Activated naive CD4-positive, alpha-beta T cell treated with anti-CD3 and anti-CD28 coated beads, Interleukin-2, amount 50 U/mL, for 72 hours (primary cell): ENCODE measurements around the gene SPDYE6. TPM values are rescaled to one million over a fixed set of nuclear protein-coding genes. Genes with fewer than 3 reads are reported as not detected.
A peak's percentile ranks its signal among the peaks of the same experiment; 100 is the strongest.
"Not testable (repeated sequence)": the region's sequence is repeated elsewhere in the genome, so short reads cannot be mapped to it uniquely, and the experiment has no call there.

Experiments
- ATAC-seq, 2 donors: fragments of 150-1000 bp; cut with Tn5 transposase; 2 replicates each; pipeline ENCODE4 v1.10.0; 2021; ENCODE audit warnings: mild to moderate bottlenecking in 2 of 2, moderate library complexity in 2 of 2
- DNase-seq, 2 donors: peaks; one replicate each; pipeline ENCODE4 v3.0.0; 2021 to 2022; ENCODE audit warnings: low spot score in 2 of 2
- H3K27ac Mint-ChIP-seq, 2 donors: one replicate each; pipeline ENCODE4 v1.8.0; 2022; ENCODE audit warnings: mild to moderate bottlenecking in 2 of 2, mixed read lengths in 2 of 2
- H3K36me3 Mint-ChIP-seq, 2 donors: one replicate each; pipeline ENCODE4 v1.8.0; 2022; ENCODE audit warnings: mixed read lengths in 2 of 2
- H3K9me3 Mint-ChIP-seq, 2 donors: one replicate each; pipeline ENCODE4 v1.8.0; 2022; ENCODE audit warnings: mixed read lengths in 2 of 2
- total RNA-seq, 2 donors: library from RNA; stranded (reverse); gene quantifications; one replicate each; pipeline ENCODE4 v1.2.3, GENCODE V29; 2022

The SPDYE6 gene
- total RNA-seq, 2 donors from 2014 or later, result not detected

GRCh38 chr7:102303669-102304422 lies 52.4 kb downstream of the SPDYE6 start:
- H3K36me3 Mint-ChIP-seq, result no peaks in the 10 kb centered on the region
- no peak overlapping the region for H3K27ac Mint-ChIP-seq
- no peaks in the 10 kb centered on the region for H3K9me3 Mint-ChIP-seq
- DNase-seq, result no peak
- no peak for ATAC-seq

- no peak for DNase-seq
Observed at GRCh38 chr7:102302025-102302424, 54.2 kb downstream of the SPDYE6 start.

GRCh38 chr7:102301367-102301766 lies 54.9 kb downstream of the SPDYE6 start:
- not testable (repeated sequence) for H3K27ac Mint-ChIP-seq, H3K36me3 Mint-ChIP-seq, DNase-seq, ATAC-seq, H3K9me3 Mint-ChIP-seq

More at GRCh38 chr7:102302025-102302424, 54.2 kb downstream of the SPDYE6 start:
- ATAC-seq, result no peak
- Mint-ChIP-seq H3K36me3 (no peaks in the 10 kb centered on the region), H3K27ac (no peak overlapping the region), H3K9me3 (no peaks in the 10 kb centered on the region)

- Mint-ChIP-seq H3K27ac (no peak overlapping the region), H3K9me3 (no peaks in the 10 kb centered on the region), H3K36me3 (no peaks in the 10 kb centered on the region)
- ATAC-seq (no peak), DNase-seq (no peak)
Observed at GRCh38 chr7:102300643-102301221, 55.5 kb downstream of the SPDYE6 start.

GRCh38 chr7:102297487-102298218 lies 58.6 kb downstream of the SPDYE6 start:
- Mint-ChIP-seq H3K27ac (peak overlapping the region in 1 of 2 donors; percentile 27), H3K36me3 (no peaks in the 10 kb centered on the region), H3K9me3 (no peaks in the 10 kb centered on the region)
- DNase-seq (no peak), ATAC-seq (peak in 1 of 2 donors; percentile 9)

- ATAC-seq (no peak), DNase-seq (no peak)
- no peaks in the 10 kb centered on the region for H3K36me3 Mint-ChIP-seq
- H3K27ac Mint-ChIP-seq, result no peak overlapping the region
- H3K9me3 Mint-ChIP-seq, result no peaks in the 10 kb centered on the region
Observed at GRCh38 chr7:102296514-102296913, 59.7 kb downstream of the SPDYE6 start.

GRCh38 chr7:102296179-102296438 lies 60.1 kb downstream of the SPDYE6 start:
- DNase-seq (no peak), ATAC-seq (no peak)
- Mint-ChIP-seq H3K27ac (no peak overlapping the region), H3K36me3 (no peaks in the 10 kb centered on the region), H3K9me3 (no peaks in the 10 kb centered on the region)

Other genes with a start within 250 kb of the SPDYE6 start
- 1 to 10 TPM in 1 of 2 donors, under 1 TPM in 1; 0.84 to 6.3 TPM for gene SH2B2, start 69.6 kb downstream of the SPDYE6 start, total RNA-seq
- gene PRKRIP1, start 39.9 kb upstream of the SPDYE6 start, total RNA-seq, result 10 to 100 TPM; 22.9 to 42.3 TPM
- 10 to 100 TPM; 25.8 to 26.7 TPM for gene ORAI2, start 77.1 kb upstream of the SPDYE6 start, total RNA-seq
- gene ALKBH4, start 108.4 kb upstream of the SPDYE6 start, total RNA-seq, result 1 to 10 TPM; 8.2 to 9.3 TPM
- gene LRWD1, start 108.5 kb upstream of the SPDYE6 start, total RNA-seq, result 10 to 100 TPM; 11.6 to 12.5 TPM
- 10 to 100 TPM; 56.9 to 79.6 TPM for gene POLR2J, start 122.5 kb upstream of the SPDYE6 start, total RNA-seq
- gene RASA4B, start 161.3 kb upstream of the SPDYE6 start, total RNA-seq, result 10 to 100 TPM; 21.8 to 23.9 TPM
- 10 to 100 TPM; 23.3 to 26.0 TPM for gene UPK3BL2, start 187.3 kb upstream of the SPDYE6 start, total RNA-seq
- gene SPDYE2, start 194.8 kb upstream of the SPDYE6 start, total RNA-seq, result not detected
- gene POLR2J3, start 216.1 kb upstream of the SPDYE6 start, total RNA-seq, result 10 to 100 TPM; 68.5 to 69.1 TPM